ENCODE measurements around the gene PTPRE. TPM values are rescaled to one million over a fixed set of nuclear protein-coding genes. Genes with fewer than 3 reads are reported as not detected.

The PTPRE gene
- total and polyA plus RNA-seq, 10 of the 15 experiments (the other 5 are each of a cell fraction or from before 2014, with no cell fraction given), result 2.9 to 7.6 (median 5.8) TPM

DNA sequence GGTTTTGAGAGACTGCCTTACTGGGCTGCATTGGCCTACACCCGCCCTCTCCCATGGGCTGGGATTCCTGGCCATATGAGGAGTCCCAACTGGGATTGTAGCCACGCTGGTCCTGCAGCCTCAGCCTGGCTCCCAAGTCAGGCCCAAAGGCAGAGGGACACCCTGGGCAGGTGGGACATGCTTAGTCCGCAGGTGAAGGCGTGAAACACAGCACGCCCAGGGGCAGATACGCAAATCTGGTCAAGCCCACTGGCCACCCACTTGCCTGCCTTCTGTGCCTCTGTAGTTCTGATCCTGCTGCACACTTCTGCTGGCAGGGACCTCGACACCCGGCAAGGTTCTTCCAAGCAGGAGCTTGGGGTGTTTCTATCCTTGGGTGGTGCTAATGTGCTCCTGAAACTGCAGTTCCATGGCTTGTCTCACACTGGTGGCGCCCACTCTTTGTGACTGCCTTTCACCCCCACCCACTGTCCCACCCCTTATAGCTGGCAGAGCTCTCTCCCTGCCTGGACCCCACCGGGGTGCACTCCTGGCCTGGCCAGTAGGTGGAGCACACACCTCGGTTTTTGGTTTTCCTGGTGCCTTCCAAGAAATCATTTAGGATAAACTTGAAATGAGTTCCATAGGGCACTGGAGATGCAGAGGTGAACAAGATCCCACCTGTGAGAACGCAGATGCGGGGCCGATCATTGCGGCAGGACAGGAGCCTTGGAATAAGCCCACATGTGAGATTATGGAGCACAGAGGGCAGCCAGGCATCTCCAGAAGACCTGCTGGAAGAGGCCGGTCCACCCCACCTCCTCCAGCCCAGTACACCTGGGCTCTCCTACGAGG lies 171.4 kb downstream of the PTPRE start:
- Histone ChIP-seq H3K79me2 (ENCODE audit: control insufficient read depth, insufficient read depth, low read length) (no peaks in the 10 kb centered on the region), H3K4me3 (no peak overlapping the region), H3K4me2 (ENCODE audit: control insufficient read depth, insufficient read depth) (no peak overlapping the region), H2AFZ (ENCODE audit: control insufficient read depth, low read depth, low read length) (no peak overlapping the region), H3K9me3 (replicated peaks; ENCODE audit: control insufficient read depth, insufficient read depth, low read length) (no peaks in the 10 kb centered on the region), H3K27ac (ENCODE audit: control insufficient read depth, insufficient read depth) (no peak overlapping the region), H3K27me3 (replicated peaks in 1 of 2; ENCODE audit: control insufficient read depth in 2 of 2, insufficient read depth in 2 of 2, low read length in 1 of 2) (no peaks in the 10 kb centered on the region), H3K9ac (ENCODE audit: control insufficient read depth, insufficient read depth, low read length) (no peak overlapping the region), H4K20me1 (ENCODE audit: control insufficient read depth, insufficient read depth) (no peaks in the 10 kb centered on the region), H3K36me3 (ENCODE audit: control insufficient read depth in 2 of 2, insufficient read depth in 2 of 2, low read length in 1 of 2) (peaks cover 0 to 3% of the 10 kb centered on the region in 2 experiments; a peak in 3 of 4 replicates), H3K4me1 (ENCODE audit: control insufficient read depth, insufficient read depth, low read length) (no peaks in the 10 kb centered on the region)
- TF ChIP-seq GABPA (IDR thresholded peaks at IDR 0.05; ENCODE audit: low read depth) (no peak), MTA3 (IDR thresholded peaks at IDR 0.05; ENCODE audit: borderline replicate concordance, low read length) (no peak), SMC3 (IDR thresholded peaks at IDR 0.05; ENCODE audit: borderline replicate concordance, low read length) (peak; percentile 84), RAD21 (IDR thresholded peaks at IDR 0.05; ENCODE audit: insufficient read depth, low read depth, low read length) (peak; percentile 88), YY1 (IDR thresholded peaks at IDR 0.05; ENCODE audit: low read depth, low read length) (0 out of 2 replicates have a peak, but pooled peaks have one; percentile 17), IKZF1 (conservative IDR thresholded peaks at IDR 0.05) (0 out of 2 replicates have a peak, but pooled peaks have one; percentile 21), EGR1 (IDR thresholded peaks at IDR 0.05; ENCODE audit: borderline replicate concordance in 1 of 2, low read depth in 2 of 2, low read length in 2 of 2) (no peak), NBN (IDR thresholded peaks at IDR 0.05) (no peak)
- TF ChIP-seq, protein P1, sequence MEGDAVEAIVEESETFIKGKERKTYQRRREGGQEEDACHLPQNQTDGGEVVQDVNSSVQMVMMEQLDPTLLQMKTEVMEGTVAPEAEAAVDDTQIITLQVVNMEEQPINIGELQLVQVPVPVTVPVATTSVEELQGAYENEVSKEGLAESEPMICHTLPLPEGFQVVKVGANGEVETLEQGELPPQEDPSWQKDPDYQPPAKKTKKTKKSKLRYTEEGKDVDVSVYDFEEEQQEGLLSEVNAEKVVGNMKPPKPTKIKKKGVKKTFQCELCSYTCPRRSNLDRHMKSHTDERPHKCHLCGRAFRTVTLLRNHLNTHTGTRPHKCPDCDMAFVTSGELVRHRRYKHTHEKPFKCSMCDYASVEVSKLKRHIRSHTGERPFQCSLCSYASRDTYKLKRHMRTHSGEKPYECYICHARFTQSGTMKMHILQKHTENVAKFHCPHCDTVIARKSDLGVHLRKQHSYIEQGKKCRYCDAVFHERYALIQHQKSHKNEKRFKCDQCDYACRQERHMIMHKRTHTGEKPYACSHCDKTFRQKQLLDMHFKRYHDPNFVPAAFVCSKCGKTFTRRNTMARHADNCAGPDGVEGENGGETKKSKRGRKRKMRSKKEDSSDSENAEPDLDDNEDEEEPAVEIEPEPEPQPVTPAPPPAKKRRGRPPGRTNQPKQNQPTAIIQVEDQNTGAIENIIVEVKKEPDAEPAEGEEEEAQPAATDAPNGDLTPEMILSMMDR (IDR thresholded peaks at IDR 0.05 in 2 of 3, conservative IDR thresholded peaks at IDR 0.05 in 1 of 3; ENCODE audit: control insufficient read depth in 2 of 3, extremely low read depth in 1 of 3, insufficient read depth in 1 of 3, low read depth in 3 of 3, low read length in 3 of 3), result peak; percentile 77 to 89 (median 84)
- SMC1A ChIA-PET (ENCODE audit: uncharacterized antibody, unreplicated experiment), result interaction anchor here (1.0 kb wide), 3 partner anchors 67 to 73 kb away, joined by 3 to 5 read pairs (median 4); no protein-coding TSS in a partner anchor
- RAD21 ChIA-PET (ENCODE audit: unreplicated experiment), result interaction anchor here (1.0 to 1.9 kb wide), 3 partner anchors 9 to 74 kb away, joined by 3 to 6 read pairs (median 3); no protein-coding TSS in a partner anchor
- CTCF ChIA-PET, result interaction anchor here (0.6 to 1.1 kb wide), 14 partner anchors 9 to 79 kb away, joined by 3 to 8 read pairs (median 3); no protein-coding TSS in a partner anchor
- POLR2A ChIA-PET, result no interaction called here
- no TSS peak for BruUV-seq (replicated peaks)
- in situ Hi-C loops (cut with MboI) (no loop called here), intact Hi-C loops (cut with micrococcal nuclease; ENCODE audit: unreplicated experiment) (loop anchor here (1.0 kb wide), 1 partner anchor 72 kb away; no protein-coding TSS in a partner anchor)
- DNase-seq (ENCODE audit: low read depth, low spot score) (no peak), FAIRE-seq (peak; percentile 41), ATAC-seq (peak; percentile 95)
- WGBS (ENCODE audit: insufficient coverage, insufficient replicate concordance, low lambda C conversion rate, missing lambda C conversion rate), result 55% methylated on average over 17 of the region's 17 CpGs
